ENCODE measurements around the gene SMYD3. TPM values are rescaled to one million over a fixed set of nuclear protein-coding genes. Genes with fewer than 3 reads are reported as not detected.
"Not testable (repeated sequence)": the region's sequence is repeated elsewhere in the genome, so short reads cannot be mapped to it uniquely, and the experiment has no call there.

Gene SMYD3
- total RNA-seq, 5 donors from 2014 or later (not counting 1 experiment from before 2014, with no cell fraction given), result 17.7 to 37.8 (median 21.9) TPM

DNA sequence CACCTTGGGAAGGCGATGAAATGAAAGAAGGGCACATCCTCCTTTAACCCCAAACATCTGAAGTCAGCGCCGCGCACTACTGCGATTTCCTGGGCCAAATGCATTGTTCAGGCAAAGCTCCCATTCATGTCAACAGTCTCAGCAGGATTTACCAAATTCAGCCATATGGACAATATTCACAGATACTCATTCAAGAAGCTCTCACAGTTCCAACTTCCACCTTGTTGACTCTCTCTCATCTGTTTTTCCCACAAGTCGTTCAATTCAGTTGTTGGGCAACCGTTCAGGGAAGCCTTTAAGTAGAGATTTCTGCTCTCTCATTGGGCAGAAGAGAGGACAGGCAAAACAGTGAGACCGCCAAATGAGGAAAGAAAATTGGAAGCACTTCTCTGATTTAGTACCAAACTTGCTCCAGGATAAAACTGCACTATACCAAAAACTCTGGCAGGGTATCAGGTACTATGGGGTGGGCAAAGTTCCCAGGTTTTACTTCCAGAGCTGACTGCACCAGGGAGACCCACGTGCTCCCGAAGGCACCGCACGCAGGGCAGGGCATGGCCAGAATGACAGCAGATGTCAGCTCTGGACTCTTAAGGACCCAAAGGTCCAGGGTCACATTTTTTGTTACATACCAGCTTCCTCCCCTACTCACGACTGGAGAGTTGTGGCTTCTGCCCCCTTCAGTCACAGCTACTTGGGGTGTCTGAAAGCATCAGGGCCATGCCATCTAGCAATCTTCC is 683.5 kb downstream of the SMYD3 start:
- Histone ChIP-seq H3K27ac (ENCODE audit: low read length) (no peak overlapping the region), H3K9me3 (no peaks in the 10 kb centered on the region), H3K27me3 (replicated peaks in 1 of 2; ENCODE audit: control insufficient read depth in 2 of 2, extremely low read depth in 1 of 2, insufficient read depth in 2 of 2, low read length in 1 of 2) (no peaks in the 10 kb centered on the region), H3K4me1 (ENCODE audit: control insufficient read depth in 1 of 2, extremely low read depth in 1 of 2, insufficient read depth in 2 of 2, low read length in 2 of 2) (no peaks in the 10 kb centered on the region), H3K36me3 (ENCODE audit: control insufficient read depth in 2 of 2, extremely low read depth in 1 of 2, insufficient read depth in 1 of 2, low read length in 1 of 2) (no peaks in the 10 kb centered on the region), H3K4me3 (ENCODE audit: control insufficient read depth in 1 of 2, extremely low read depth in 1 of 2, low read length in 1 of 2) (no peak overlapping the region)
- ATAC-seq (replicated peaks in 1 of 4) (no peak), DNase-seq (no peak)
- WGBS (ENCODE audit: insufficient coverage), result 89% methylated on average over 10 of the region's 13 CpGs
- ChIA-PET CTCF (no interaction called here), POLR2A (no interaction called here)
- Mint-ChIP-seq H3K4me3 (no peak overlapping the region), H3K9me3 (peaks cover 4 to 17% (median 11%) of the 10 kb centered on the region in 3 donors), H3K36me3 (peaks cover 24% of the 10 kb centered on the region), H3K27me3 (no peaks in the 10 kb centered on the region), H3K4me1 (no peaks in the 10 kb centered on the region), H3K27ac (no peak overlapping the region)

DNA sequence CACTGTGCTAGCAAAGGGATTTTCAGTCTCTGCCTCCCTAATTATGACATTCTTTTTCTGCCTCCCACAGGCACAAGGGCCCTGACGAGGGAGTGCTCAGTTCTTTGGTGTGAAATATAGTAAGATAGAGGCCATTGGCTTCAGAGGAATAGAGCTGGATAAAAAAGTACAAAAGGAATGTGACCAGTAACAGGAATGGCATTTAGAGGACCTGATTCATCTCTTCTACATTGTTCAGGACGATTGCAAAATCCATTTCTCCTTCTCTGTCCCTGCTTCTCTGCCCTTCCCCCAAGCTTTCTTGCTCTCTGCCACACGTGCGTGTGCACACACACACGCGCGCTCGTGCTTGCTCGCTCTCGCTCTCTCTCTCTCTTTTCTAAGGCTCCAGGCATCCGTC is 684.1 kb downstream of the SMYD3 start:
- DNase-seq (no peak), ATAC-seq (replicated peaks in 1 of 4) (no peak)
- H3K4me3 Mint-ChIP-seq, result no peak overlapping the region
- peaks cover 24% of the 10 kb centered on the region for H3K36me3 Mint-ChIP-seq
- H3K4me1 Mint-ChIP-seq, result no peaks in the 10 kb centered on the region
- no peaks in the 10 kb centered on the region for H3K4me1 ChIP-seq (ENCODE audit: control insufficient read depth in 1 of 2, extremely low read depth in 1 of 2, insufficient read depth in 2 of 2, low read length in 2 of 2)
- 94% methylated on average over 10 of the region's 11 CpGs for WGBS (ENCODE audit: insufficient coverage)
- no peak overlapping the region for H3K4me3 ChIP-seq (ENCODE audit: control insufficient read depth in 1 of 2, extremely low read depth in 1 of 2, low read length in 1 of 2)
- ChIA-PET POLR2A (no interaction called here), CTCF (no interaction called here)
- H3K27ac ChIP-seq (ENCODE audit: low read length), result no peak overlapping the region
- H3K9me3 ChIP-seq, result no peaks in the 10 kb centered on the region
- no peaks in the 10 kb centered on the region for H3K27me3 Mint-ChIP-seq
- no peak overlapping the region for H3K27ac Mint-ChIP-seq
- H3K36me3 ChIP-seq (ENCODE audit: control insufficient read depth in 2 of 2, extremely low read depth in 1 of 2, insufficient read depth in 1 of 2, low read length in 1 of 2), result no peaks in the 10 kb centered on the region
- H3K27me3 ChIP-seq (replicated peaks in 1 of 2; ENCODE audit: control insufficient read depth in 2 of 2, extremely low read depth in 1 of 2, insufficient read depth in 2 of 2, low read length in 1 of 2), result no peaks in the 10 kb centered on the region
- peaks cover 4 to 17% (median 11%) of the 10 kb centered on the region in 3 donors for H3K9me3 Mint-ChIP-seq

DNA sequence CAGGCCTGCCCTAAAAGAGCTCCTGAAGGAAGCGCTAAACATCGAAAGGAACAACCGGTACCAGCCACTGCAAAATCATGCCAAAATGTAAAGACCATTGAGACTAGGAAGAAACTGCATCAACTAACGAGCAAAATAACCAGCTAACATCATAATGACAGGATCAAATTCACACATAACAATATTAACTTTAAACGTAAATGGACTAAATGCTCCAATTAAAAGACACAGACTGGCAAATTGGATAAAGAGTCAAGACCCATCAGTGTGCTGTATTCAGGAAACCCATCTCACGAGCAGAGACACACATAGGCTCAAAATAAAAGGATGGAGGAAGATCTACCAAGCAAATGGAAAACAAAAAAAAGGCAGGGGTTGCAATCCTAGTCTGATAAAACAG is 688.7 kb downstream of the SMYD3 start:
- H3K27ac ChIP-seq (ENCODE audit: low read length); H3K36me3 Mint-ChIP-seq; H3K4me3 Mint-ChIP-seq; POLR2A ChIA-PET; H3K4me1 ChIP-seq (ENCODE audit: control insufficient read depth in 1 of 2, extremely low read depth in 1 of 2, insufficient read depth in 2 of 2, low read length in 2 of 2); ATAC-seq (replicated peaks in 1 of 4); CTCF ChIA-PET; H3K27me3 ChIP-seq (replicated peaks in 1 of 2; ENCODE audit: control insufficient read depth in 2 of 2, extremely low read depth in 1 of 2, insufficient read depth in 2 of 2, low read length in 1 of 2); H3K9me3 Mint-ChIP-seq; H3K9me3 ChIP-seq; H3K4me3 ChIP-seq (ENCODE audit: control insufficient read depth in 1 of 2, extremely low read depth in 1 of 2, low read length in 1 of 2); H3K36me3 ChIP-seq (ENCODE audit: control insufficient read depth in 2 of 2, extremely low read depth in 1 of 2, insufficient read depth in 1 of 2, low read length in 1 of 2); H3K4me1 Mint-ChIP-seq; H3K27me3 Mint-ChIP-seq; H3K27ac Mint-ChIP-seq; DNase-seq: not testable (repeated sequence)
- no CpG with 5 or more reads among the region's 6 CpGs for WGBS (ENCODE audit: insufficient coverage)

DNA sequence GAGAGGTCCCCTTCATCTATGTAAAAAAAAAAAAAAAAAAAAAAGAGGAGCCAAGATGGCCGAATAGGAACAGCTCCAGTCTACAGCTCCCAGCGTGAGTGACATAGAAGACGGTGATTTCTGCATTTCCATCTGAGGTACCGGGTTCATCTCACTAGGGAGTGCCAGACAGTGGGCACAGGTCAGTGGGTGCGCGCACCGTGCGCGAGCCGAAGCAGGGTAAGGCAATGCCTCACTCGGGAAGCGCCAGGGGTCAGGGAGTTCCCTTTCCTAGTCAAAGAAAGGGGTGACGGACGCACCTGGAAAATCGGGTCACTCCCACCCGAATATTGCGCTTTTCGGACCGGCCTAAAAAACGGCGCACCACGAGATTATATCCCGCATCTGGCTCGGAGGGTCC is 690.6 kb downstream of the SMYD3 start:
- H3K4me3 ChIP-seq (ENCODE audit: control insufficient read depth in 1 of 2, extremely low read depth in 1 of 2, low read length in 1 of 2); H3K4me1 ChIP-seq (ENCODE audit: control insufficient read depth in 1 of 2, extremely low read depth in 1 of 2, insufficient read depth in 2 of 2, low read length in 2 of 2); DNase-seq; H3K27me3 ChIP-seq (replicated peaks in 1 of 2; ENCODE audit: control insufficient read depth in 2 of 2, extremely low read depth in 1 of 2, insufficient read depth in 2 of 2, low read length in 1 of 2); POLR2A ChIA-PET; H3K4me3 Mint-ChIP-seq; H3K27ac Mint-ChIP-seq; H3K36me3 ChIP-seq (ENCODE audit: control insufficient read depth in 2 of 2, extremely low read depth in 1 of 2, insufficient read depth in 1 of 2, low read length in 1 of 2); H3K36me3 Mint-ChIP-seq; H3K9me3 Mint-ChIP-seq; H3K4me1 Mint-ChIP-seq; H3K27me3 Mint-ChIP-seq; H3K9me3 ChIP-seq; H3K27ac ChIP-seq (ENCODE audit: low read length); CTCF ChIA-PET; ATAC-seq (replicated peaks in 1 of 4): not testable (repeated sequence)
- WGBS (ENCODE audit: insufficient coverage), result 95% methylated on average over 22 of the region's 24 CpGs

DNA sequence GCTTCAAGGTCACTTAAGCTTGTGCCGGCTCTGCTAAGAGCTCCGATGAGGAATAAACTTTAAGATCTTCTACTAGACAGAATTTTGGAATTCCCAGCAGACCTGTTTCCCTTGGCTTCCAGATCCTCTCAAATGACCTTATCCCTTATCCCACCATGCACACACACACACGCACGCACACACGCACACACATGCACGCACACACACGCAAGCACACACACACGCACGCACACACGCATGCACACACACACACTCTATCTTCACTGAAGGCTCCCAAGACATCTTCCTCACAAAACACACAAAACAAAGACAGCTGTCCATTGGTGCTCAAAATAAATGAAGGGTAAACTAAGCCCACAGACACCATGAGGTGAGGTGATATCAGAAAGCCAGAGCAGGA is 692.4 kb downstream of the SMYD3 start:
- ChIA-PET CTCF (interaction anchor here (0.5 to 0.7 kb wide), 2 partner anchors 15 to 207 kb away, joined by 3 to 15 read pairs; no protein-coding TSS in a partner anchor), POLR2A (no interaction called here)
- 97% methylated on average over 5 of the region's 10 CpGs for WGBS (ENCODE audit: insufficient coverage)
- no peak overlapping the region for H3K4me3 ChIP-seq (ENCODE audit: control insufficient read depth in 1 of 2, extremely low read depth in 1 of 2, low read length in 1 of 2)
- Mint-ChIP-seq H3K27ac (no peak overlapping the region), H3K36me3 (peaks cover 9% of the 10 kb centered on the region), H3K4me3 (no peak overlapping the region), H3K27me3 (no peaks in the 10 kb centered on the region), H3K9me3 (no peaks in the 10 kb centered on the region), H3K4me1 (no peaks in the 10 kb centered on the region)
- H3K4me1 ChIP-seq (ENCODE audit: control insufficient read depth in 1 of 2, extremely low read depth in 1 of 2, insufficient read depth in 2 of 2, low read length in 2 of 2), result no peaks in the 10 kb centered on the region
- H3K36me3 ChIP-seq (ENCODE audit: control insufficient read depth in 2 of 2, extremely low read depth in 1 of 2, insufficient read depth in 1 of 2, low read length in 1 of 2), result no peaks in the 10 kb centered on the region
- H3K9me3 ChIP-seq, result no peaks in the 10 kb centered on the region
- DNase-seq, result no peak
- no peak for ATAC-seq (replicated peaks in 1 of 4)
- H3K27me3 ChIP-seq (replicated peaks in 1 of 2; ENCODE audit: control insufficient read depth in 2 of 2, extremely low read depth in 1 of 2, insufficient read depth in 2 of 2, low read length in 1 of 2), result no peaks in the 10 kb centered on the region
- no peak overlapping the region for H3K27ac ChIP-seq (ENCODE audit: low read length)

DNA sequence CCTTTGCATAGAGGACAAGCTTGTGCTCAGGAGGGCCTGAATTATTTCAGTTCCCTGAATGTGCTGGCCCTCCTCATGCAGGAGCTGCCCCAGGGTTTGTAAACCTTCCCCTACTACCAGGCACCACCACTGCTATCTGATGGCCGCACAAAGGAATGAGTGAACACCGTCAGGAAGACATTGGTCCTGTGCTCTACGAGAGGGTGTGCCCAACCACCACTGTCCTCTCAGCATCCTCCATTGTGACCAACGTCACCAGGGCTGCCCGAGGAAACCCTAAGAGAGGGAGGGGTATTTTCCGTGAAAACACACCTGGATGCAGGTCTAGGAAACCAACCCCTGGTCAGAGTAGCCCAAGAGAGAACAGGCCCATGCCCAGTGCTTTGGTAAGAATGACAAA is 694.8 kb downstream of the SMYD3 start:
- Histone ChIP-seq H3K36me3 (ENCODE audit: control insufficient read depth in 2 of 2, extremely low read depth in 1 of 2, insufficient read depth in 1 of 2, low read length in 1 of 2) (no peaks in the 10 kb centered on the region), H3K27me3 (replicated peaks in 1 of 2; ENCODE audit: control insufficient read depth in 2 of 2, extremely low read depth in 1 of 2, insufficient read depth in 2 of 2, low read length in 1 of 2) (no peaks in the 10 kb centered on the region), H3K4me1 (ENCODE audit: control insufficient read depth in 1 of 2, extremely low read depth in 1 of 2, insufficient read depth in 2 of 2, low read length in 2 of 2) (peaks cover 0 to 4% of the 10 kb centered on the region in 2 experiments), H3K27ac (ENCODE audit: low read length) (no peak overlapping the region), H3K4me3 (ENCODE audit: control insufficient read depth in 1 of 2, extremely low read depth in 1 of 2, low read length in 1 of 2) (no peak overlapping the region), H3K9me3 (no peaks in the 10 kb centered on the region)
- no peak overlapping the region for H3K4me3 Mint-ChIP-seq
- H3K4me1 Mint-ChIP-seq, result peaks cover 4 to 11% (median 7%) of the 10 kb centered on the region in 3 donors
- H3K27me3 Mint-ChIP-seq, result no peaks in the 10 kb centered on the region
- ATAC-seq (replicated peaks in 1 of 4) (no peak), DNase-seq (no peak)
- H3K36me3 Mint-ChIP-seq, result peaks cover 9% of the 10 kb centered on the region
- ChIA-PET CTCF (no interaction called here), POLR2A (no interaction called here)
- WGBS (ENCODE audit: insufficient coverage), result 96% methylated on average over 3 of the region's 6 CpGs
- no peak overlapping the region for H3K27ac Mint-ChIP-seq
- H3K9me3 Mint-ChIP-seq, result no peaks in the 10 kb centered on the region
